Ovary (tissue), 3 donors: ENCODE measurements around the gene CLTB.

Experiments used
- CTCF ChIP-seq, 3 donors: fragments of 450-650 bp in 2 of 3; fragments of 200-600 bp in 1 of 3; IDR thresholded peaks; one replicate each; pipeline versions ENCODE4 v1.5.1 to v1.8.0; 2016 to 2022; ENCODE audit warnings: antibody characterized with exemption in 3 of 3, mild to moderate bottlenecking in 1 of 3
- EP300 ChIP-seq: sonication (generic); formaldehyde crosslinking; IDR thresholded peaks from one replicate; pipeline ENCODE4 v1.6.1; 2017; ENCODE audit warnings: antibody characterized with exemption
- donor health status: DM: no; HTN: no; CAD: no.

DNA sequence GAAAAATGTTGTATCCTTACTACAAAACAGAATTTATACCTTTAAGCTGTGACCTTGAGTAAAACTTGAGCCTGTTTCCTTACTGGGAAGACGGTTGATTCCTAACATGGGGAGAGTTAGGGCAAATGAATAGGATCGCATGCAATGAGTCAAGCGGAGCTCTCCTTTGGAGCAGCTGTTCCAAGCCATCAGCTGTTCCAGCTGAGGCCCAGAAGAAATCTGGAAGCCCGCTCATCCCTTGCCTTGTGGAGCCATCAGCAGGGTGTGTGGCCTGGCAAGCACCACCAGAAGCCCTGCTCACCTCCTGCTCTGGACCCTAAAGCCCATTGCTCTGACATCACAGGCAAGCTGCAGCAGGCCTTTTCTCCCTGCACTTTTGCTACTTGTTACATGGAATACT is 62.8 kb downstream of the CLTB start:
- TF ChIP-seq CTCF (IDR thresholded peaks at IDR 0.05) = no peak
- no peak for TF ChIP-seq EP300
